GM04503 (cell line): ENCODE measurements around the gene NDUFA8.

Experiments
- DNase-seq: peaks from one replicate; pipeline ENCODE4 v3.0.0-alpha.2; 2012; ENCODE audit warnings: low read depth

Gene NDUFA8

GRCh38 chr9:122159026-122159924 is at the start of gene NDUFA8, which contains the start of gene MORN5:
Gene NDUFA8, minus strand, starts transcription at chr9:122159779. Its CDS starts 102 bp downstream, at chr9:122159677.
Gene MORN5, plus strand, starts transcription at chr9:122159908. Its CDS starts 65 bp downstream, at chr9:122159973.
- DNase-seq, result peak; percentile 64

GRCh38 chr9:122207096-122207495 is 47.5 kb upstream of the NDUFA8 start:
- no peak for DNase-seq

DNA sequence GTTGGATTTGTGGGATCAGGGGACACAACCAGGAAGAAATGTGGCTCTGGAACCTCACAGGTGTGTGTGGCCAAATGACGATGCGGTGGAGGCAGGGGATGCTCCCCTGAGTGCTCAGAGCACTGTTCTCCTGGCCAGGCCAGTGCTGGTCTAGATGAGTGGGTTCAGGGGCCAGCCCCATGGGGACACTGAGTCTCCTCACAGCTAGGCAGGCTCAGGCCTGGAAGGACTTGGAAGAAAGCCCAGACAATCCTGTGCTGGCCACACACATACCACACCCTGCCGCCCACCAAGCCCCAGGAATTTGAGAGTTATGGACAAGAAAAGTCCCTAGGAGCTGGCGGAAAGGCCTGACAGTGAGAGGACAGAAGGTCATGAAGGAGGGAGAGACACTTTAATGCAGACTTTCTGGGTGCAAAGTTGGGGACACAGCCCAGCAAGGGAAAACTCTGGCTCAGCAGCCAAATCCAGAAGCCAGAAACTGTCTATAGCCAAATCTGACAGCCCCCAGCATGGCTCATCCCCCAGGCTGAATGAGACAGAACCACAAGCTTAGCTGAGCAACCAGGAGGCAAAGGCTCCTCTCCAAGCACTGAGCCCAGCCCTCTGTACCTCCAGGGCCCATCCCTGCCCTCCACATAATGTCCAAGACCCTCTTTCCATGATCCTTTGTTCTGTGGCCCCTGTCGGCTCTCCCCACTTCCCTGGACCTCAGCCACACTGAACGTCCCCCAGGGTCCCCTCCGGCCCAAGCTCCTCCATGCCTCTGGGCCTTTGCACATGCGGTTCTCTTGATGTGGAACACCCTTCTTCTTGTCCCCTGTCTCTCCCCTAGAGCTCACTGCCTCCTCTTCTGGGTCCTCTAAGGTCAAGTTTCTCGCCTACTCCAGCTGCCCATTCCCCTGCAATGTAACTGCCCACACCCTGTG is 46.8 kb upstream of the NDUFA8 start:
- DNase-seq, result peak; percentile 60

DNA sequence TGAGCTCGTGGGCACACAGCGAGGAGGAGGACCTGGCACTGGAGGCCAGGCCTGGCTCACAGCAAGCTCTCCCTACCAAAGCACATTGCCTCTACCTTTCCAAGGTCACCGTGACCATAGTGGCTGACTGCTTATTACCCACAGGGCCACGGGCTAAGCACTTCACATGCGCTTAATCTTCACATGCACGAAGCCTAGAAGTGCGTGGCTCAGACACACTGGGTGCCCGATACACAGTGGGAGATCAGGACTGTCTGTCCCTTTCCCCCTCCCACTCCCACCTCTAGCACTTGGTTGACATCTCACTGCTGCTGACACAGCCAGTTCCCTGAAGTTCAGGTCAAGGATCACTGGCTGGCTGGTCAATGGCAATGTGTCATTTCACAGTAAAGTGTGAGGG is 45.6 kb upstream of the NDUFA8 start:
- DNase-seq, result no peak

GRCh38 chr9:122204491-122204890 is 44.9 kb upstream of the NDUFA8 start:
- DNase-seq, result no peak

- DNase-seq, result no peak
These were observed 44.5 kb upstream of the NDUFA8 start for GRCh38 chr9:122204055-122204454.

- no peak for DNase-seq
These were observed 42.5 kb upstream of the NDUFA8 start for GRCh38 chr9:122202111-122202510.

GRCh38 chr9:122201641-122202040 is 42.1 kb upstream of the NDUFA8 start:
- no peak for DNase-seq

- no peak for DNase-seq
These were observed 41.5 kb upstream of the NDUFA8 start for GRCh38 chr9:122200960-122201595.

- no peak for DNase-seq
These were observed 38.3 kb upstream of the NDUFA8 start for GRCh38 chr9:122197882-122198281.

DNA sequence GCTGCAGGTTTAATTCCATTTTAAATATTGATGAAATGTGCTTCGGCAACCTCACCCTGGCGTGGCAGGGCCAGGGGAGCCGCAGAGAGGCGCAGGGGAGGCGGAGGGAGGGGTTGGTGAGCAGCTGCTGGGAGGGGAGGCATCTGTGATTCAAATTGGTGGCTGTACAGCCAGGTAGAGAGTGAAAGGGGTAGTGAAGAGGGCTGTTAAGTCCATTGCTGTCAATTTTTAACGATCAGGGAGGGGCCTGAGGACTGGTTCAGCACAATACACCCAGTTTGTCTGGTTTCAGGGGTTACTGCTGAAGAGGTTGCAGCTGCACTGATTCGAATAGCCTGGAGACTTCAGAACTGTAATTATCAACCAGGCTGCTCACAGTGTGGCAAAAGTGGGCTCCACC is 37.8 kb upstream of the NDUFA8 start:
- no peak for DNase-seq

DNA sequence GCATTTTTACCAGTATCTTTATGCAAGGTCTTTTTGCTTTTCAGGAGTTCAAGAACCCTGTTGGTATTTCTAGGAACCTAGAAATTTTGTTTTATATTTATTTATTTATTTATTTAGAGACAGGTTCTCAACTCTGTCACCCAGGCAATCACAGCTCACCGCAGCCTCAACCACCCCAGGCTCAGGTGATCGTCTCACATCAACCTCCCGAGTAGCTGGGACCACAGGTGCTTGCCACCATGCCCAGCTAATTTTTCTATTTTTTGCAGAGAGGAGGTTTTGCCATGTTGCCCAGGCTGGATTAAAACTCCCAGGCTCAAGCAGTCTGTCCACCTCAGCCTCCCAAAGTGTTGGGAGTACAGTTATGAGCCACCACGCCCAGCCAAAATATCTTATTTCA is 36.3 kb upstream of the NDUFA8 start:
- no peak for DNase-seq

DNA sequence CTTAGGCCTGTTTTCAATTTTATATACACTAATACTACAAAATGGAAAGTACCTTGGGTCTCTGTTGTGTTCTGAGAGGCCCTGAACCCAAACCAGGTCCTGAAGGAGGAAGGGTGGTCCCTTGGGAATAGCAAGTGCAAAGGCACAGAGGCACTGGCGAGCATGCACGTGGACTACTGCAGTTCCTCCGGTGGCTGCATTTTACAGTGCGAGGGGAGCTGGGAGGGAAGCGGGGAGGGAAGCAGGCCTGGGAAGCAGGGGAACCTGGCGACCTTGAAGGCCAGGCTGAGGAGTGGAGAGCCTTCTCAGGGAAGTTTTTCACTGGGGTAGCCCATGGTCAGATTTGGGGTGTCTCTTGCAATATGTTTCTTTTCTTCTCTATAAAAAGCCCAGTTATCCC is 34.1 kb upstream of the NDUFA8 start:
- DNase-seq, result no peak

DNA sequence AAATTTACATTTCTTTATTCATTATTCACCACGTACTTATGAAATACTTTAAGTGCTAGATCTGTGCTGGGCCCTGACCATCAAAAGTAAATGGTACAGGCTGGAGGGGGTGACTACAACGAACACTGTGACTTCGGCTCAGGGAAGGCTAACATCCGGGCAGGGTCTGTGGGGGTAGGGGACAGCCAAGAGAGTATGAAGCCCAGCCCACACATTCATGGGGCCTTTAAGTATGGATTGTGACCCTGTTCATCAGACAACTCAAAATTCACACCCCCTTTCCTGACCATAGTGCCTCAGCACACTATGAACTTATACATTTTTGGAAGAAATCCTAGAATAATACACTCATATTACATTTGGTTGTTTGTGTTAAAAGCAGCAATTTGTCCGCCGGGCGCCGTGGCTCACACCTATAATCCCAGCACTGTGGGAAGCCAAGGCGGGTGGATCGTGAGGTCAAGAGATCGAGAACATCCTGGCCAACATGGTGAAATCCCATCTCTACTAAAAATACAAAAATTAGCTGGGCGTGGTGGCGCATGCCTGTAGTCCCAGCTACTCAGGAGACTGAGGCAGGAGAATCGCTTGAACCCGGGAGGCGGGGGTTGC is 33.4 kb upstream of the NDUFA8 start:
- DNase-seq, result no peak

- DNase-seq, result no peak
These were observed 32.8 kb upstream of the NDUFA8 start for GRCh38 chr9:122192261-122192875.

GRCh38 chr9:122191584-122191983 is 32.0 kb upstream of the NDUFA8 start:
- DNase-seq, result no peak

DNA sequence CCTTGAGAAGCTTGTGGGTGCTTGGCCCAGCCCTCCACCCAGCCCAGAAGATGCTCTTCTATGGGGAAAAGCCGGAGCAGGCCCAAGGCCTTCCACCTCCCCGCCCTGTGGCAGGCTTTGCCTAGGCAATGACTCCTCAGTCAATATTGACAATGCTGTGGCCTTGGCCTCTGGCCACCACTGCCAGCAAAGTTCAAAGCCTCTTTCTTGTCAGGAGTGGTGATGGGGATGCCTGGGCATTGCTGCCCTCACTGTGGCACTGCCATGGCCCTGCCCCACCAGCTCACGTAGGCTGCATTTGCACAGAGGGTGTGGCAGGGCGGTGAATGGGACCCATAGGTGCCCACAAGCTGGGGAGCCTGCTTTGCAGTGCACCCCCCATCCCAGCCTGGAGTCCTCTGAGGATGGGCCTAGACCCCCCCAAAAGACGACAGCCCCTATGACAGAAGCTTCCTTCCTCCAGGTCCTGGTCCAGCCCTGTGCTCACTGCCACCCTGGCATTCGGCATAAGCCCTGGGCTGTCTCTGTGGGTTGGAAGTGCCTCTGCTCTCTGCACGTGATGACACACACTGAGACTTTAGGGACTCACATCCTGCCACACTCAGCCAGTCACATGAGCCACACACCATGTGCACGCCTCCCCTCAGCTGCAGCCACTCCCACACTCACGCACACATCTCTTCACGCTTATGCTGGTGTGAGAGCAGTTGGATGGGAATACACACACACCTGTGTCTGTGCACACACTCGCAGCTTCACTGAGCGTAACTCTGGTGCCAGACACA is 31.2 kb upstream of the NDUFA8 start:
- DNase-seq, result peak; percentile 27

- DNase-seq, result no peak
These were observed 28.8 kb upstream of the NDUFA8 start for GRCh38 chr9:122188369-122188768.

DNA sequence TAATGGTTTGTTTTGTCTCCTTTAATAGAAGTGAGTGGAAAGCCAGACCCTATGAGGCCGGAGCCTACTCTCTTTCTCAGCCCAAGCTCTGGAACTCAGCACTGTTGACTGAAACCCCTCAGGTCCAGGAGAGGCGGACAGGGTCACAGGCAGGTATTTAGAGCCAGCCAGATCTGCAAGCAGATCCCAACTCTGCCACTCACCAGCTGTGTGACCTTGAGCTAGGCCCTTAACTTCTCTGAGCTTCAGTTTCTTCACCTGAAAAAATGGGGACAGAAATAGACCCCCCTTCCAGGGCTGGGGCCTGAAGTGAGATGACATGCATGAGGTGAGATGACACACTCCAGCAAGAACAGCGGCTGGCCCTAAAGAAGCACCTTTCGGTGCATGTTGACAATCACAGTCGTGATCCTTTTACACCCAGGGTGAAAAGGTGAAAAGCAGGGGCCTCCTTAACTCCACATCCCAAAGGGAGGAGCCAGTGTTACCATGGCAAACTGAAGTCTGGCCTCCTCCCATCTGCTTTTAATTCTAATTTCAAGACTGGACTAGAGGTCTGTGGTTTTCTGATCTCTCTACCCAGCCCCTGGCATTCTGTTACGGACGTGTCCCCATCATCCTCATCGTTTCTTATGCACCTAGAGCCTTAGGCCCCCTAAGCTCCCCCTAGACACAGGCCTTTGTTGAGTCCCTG is 27.3 kb upstream of the NDUFA8 start:
- DNase-seq, result no peak

GRCh38 chr9:122186301-122186700 is 26.7 kb upstream of the NDUFA8 start:
- no peak for DNase-seq
